GM18499 (cell line): ENCODE measurements around the gene FIBP.
A peak's percentile ranks its signal among the peaks of the same experiment; 100 is the strongest.

Experiments
- ATAC-seq: cut with Tn5 transposase; IDR thresholded peaks from one replicate; pipeline ENCODE4 v1.9.1; 2021; ENCODE audit warnings: moderate number of reproducible peaks; ENCODE audit not compliant: insufficient read depth, unreplicated experiment

Gene FIBP

GRCh38 chr11:65860278-65861164, 27.8 kb downstream of the FIBP start, which contains the start of gene MUS81:
Gene MUS81 (plus strand): TSS chr11:65860433. CDS start chr11:65860754, 321 bp downstream.
- ATAC-seq, result no peak

- no peak for ATAC-seq
Measured at GRCh38 chr11:65859812-65860277, 28.4 kb downstream of the FIBP start.

GRCh38 chr11:65859095-65859811, 29.0 kb downstream of the FIBP start:
- ATAC-seq, result peak; percentile 36

- ATAC-seq, result no peak
Measured at GRCh38 chr11:65858681-65859087, 29.6 kb downstream of the FIBP start.

GRCh38 chr11:65857853-65858680, 30.2 kb downstream of the FIBP start, which contains the start of gene CFL1:
Gene CFL1 (minus strand): TSS chr11:65858180. CDS start chr11:65858099, 81 bp downstream.
- peak; percentile 25 for ATAC-seq

- ATAC-seq, result no peak
Measured at GRCh38 chr11:65857500-65857852, 30.8 kb downstream of the FIBP start.

- no peak for ATAC-seq
Measured at GRCh38 chr11:65856689-65857499, 31.4 kb downstream of the FIBP start.

GRCh38 chr11:65855927-65856363, 32.3 kb downstream of the FIBP start:
- no peak for ATAC-seq

GRCh38 chr11:65854852-65855837, 33.1 kb downstream of the FIBP start:
- no peak for ATAC-seq

- no peak for ATAC-seq
Measured at GRCh38 chr11:65854161-65854592, 34.1 kb downstream of the FIBP start.

GRCh38 chr11:65853246-65853979, 34.9 kb downstream of the FIBP start:
- no peak for ATAC-seq

GRCh38 chr11:65852508-65853245, 35.6 kb downstream of the FIBP start:
- no peak for ATAC-seq

- ATAC-seq, result no peak
Measured at GRCh38 chr11:65851811-65852507, 36.3 kb downstream of the FIBP start.

- no peak for ATAC-seq
Measured at GRCh38 chr11:65851083-65851579, 37.1 kb downstream of the FIBP start.

- no peak for ATAC-seq
Measured at GRCh38 chr11:65850217-65851082, 37.8 kb downstream of the FIBP start.
